Brain microvascular endothelial cell (primary cell): Measurements from ENCODE around the gene ERRFI1.

ENCODE experiments used
- DNase-seq: peaks from one replicate; pipeline ENCODE4 v3.0.0-alpha.2; 2020
- H3K27ac ChIP-seq: fragments of 250-450 bp; sonication (Bioruptor Pico); 2 replicates; pipeline ENCODE4 v1.5.1; 2020; ENCODE audit warnings: mild to moderate bottlenecking, moderate library complexity
- H3K27me3 ChIP-seq: fragments of 250-450 bp; sonication (Bioruptor Pico); replicated peaks from 2 replicates; pipeline ENCODE4 v1.5.1; 2020; ENCODE audit warnings: mild to moderate bottlenecking
- H3K36me3 ChIP-seq: fragments of 250-450 bp; sonication (Bioruptor Pico); replicated peaks from 2 replicates; pipeline ENCODE4 v1.5.1; 2020; ENCODE audit warnings: mild to moderate bottlenecking
- H3K4me3 ChIP-seq: 2 replicates; pipeline ENCODE4 v1.5.1; 2011; ENCODE audit warnings: low read depth, mild to moderate bottlenecking, control low read depth, low read length, moderate library complexity
- CTCF ChIP-seq: IDR thresholded peaks from 2 replicates; pipeline ENCODE4 v1.5.1; 2011; ENCODE audit warnings: low read depth, mild to moderate bottlenecking, moderate library complexity, low read length, control low read depth, inconsistent platforms; ENCODE audit errors: missing control alignments
- in situ Hi-C: cut with HindIII; loops from 2 replicates; pipeline ENCODE4 v1.10.0; 2017; ENCODE audit warnings: low sequenced_read_pairs, low pct_ligation_motif_present

The ERRFI1 gene

GRCh38 chr1:8006037-8006963 is 19.8 kb downstream of the ERRFI1 start:
- Histone ChIP-seq H3K4me3 (no peak overlapping the region), H3K36me3 (peaks cover 31% of the 10 kb centered on the region), H3K27ac (peak overlapping the region; percentile 87), H3K27me3 (no peaks in the 10 kb centered on the region)
- no peak for TF ChIP-seq CTCF
- no peak for DNase-seq
- in situ Hi-C loops: loop anchor here (25.0 kb wide), 1 partner anchor 306 kb away; the partner anchor contains the start of gene SLC45A1

DNA sequence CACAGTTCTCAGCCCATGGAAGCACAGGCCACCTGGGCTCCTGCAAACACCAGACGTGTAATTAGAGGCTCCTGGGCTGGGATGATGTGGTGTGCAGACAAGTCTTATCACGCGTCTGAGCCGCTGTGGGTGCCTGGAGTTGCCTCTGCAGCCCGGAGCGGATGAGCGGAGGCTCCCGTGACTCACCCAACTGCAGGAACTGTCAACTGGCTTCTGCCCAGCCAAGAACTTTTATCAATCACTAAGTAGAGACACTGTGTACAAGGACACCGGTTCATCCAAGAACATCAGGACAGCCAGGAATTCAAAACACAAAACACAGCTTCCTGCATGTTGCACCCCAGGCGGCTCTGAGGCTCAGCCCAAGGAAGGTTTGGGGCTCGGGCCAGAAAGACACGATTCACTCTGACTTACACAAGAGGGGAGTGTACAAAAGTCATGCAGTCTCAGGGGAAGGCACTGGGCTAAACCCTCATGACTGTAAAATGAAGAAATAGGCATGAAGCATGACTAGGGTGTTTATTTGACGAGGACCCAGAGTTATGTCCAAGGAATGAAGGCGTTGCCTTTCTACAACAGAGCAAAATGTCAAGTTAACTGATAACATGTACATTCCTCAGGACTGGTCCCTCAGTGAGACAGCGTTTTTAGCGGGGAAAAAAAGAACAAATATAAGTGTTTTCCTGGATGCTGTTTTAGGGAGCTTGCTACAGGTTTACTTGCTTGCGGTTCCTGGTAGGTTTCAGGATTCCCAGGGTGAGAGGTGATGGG is 21.1 kb downstream of the ERRFI1 start:
- no peak overlapping the region for H3K4me3 ChIP-seq
- in situ Hi-C loops: loop anchor here (25.0 kb wide), 1 partner anchor 307 kb away; the partner anchor contains the start of gene SLC45A1
- no peak for TF ChIP-seq CTCF
- no peaks in the 10 kb centered on the region for H3K27me3 ChIP-seq
- peak overlapping the region; percentile 87 for H3K27ac ChIP-seq
- peaks cover 17% of the 10 kb centered on the region for H3K36me3 ChIP-seq
- DNase-seq: peak; percentile 95

- H3K4me3 ChIP-seq: no peak overlapping the region
- TF ChIP-seq CTCF: no peak
- no peaks in the 10 kb centered on the region for H3K27me3 ChIP-seq
- H3K36me3 ChIP-seq: peaks cover 10% of the 10 kb centered on the region
- no peak for DNase-seq
- in situ Hi-C loops: loop anchor here (25.0 kb wide), 1 partner anchor 308 kb away; the partner anchor contains the start of gene SLC45A1
- peak overlapping the region; percentile 87 for H3K27ac ChIP-seq
Observed at GRCh38 chr1:8004113-8004802, 21.9 kb downstream of the ERRFI1 start.

GRCh38 chr1:8003438-8004112 is 22.5 kb downstream of the ERRFI1 start:
- Histone ChIP-seq H3K36me3 (peaks cover 3% of the 10 kb centered on the region), H3K4me3 (no peak overlapping the region), H3K27ac (peak overlapping the region; percentile 87), H3K27me3 (no peaks in the 10 kb centered on the region)
- no peak for TF ChIP-seq CTCF
- in situ Hi-C loops: loop anchor here (25.0 kb wide), 1 partner anchor 309 kb away; the partner anchor contains the start of gene SLC45A1
- DNase-seq: no peak

DNA sequence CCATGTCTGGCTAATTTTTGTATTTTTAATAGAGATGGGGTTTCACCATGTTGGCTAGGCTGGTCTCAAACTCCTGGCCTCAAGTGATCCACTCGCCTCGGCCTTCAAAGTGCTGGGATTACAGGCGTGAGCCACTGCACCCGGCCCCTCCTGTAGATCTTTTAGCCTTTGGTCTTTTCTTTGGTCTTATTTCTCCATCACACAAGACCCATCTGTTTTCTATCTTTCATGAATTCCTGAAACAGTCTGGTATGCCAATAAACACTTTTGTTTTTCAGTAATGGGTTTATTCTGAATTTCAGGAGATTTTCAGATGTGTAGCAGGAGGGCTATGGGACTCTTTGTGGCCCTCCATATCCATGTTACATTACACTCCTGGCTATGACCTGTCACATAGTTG is 23.2 kb downstream of the ERRFI1 start:
- no peak for DNase-seq
- TF ChIP-seq CTCF: no peak
- in situ Hi-C loops: loop anchor here (25.0 kb wide), 1 partner anchor 309 kb away; the partner anchor contains the start of gene SLC45A1
- no peak overlapping the region for H3K4me3 ChIP-seq
- no peaks in the 10 kb centered on the region for H3K36me3 ChIP-seq
- H3K27ac ChIP-seq: peak overlapping the region; percentile 4
- H3K27me3 ChIP-seq: no peaks in the 10 kb centered on the region
